A549 (cell line): ENCODE results near the gene SNRPA1. TPM values are rescaled to one million over a fixed set of nuclear protein-coding genes. Genes with fewer than 3 reads are reported as not detected.

ENCODE experiments used
- ATAC-seq, 2 experiments: fragments of 200-7000 bp in 1 of 2; fragments of >200 bp in 1 of 2; cut with Nextera tagmentation in 1 of 2; cut with Tn5 transposase in 1 of 2; 3 replicates each; pipeline versions ENCODE4 v1.8.0 to v1.9.1; 2018 to 2020; ENCODE audit warnings: mild to moderate bottlenecking in 1 of 2, moderate library complexity in 1 of 2
- CTCF ChIA-PET: fragments of 300-600 bp; sonication (Branson Sonifier 250); formaldehyde crosslinking; extraction: SDS; loops from one replicate; lab custom pipeline; 2021; ENCODE audit warnings: antibody characterized with exemption, inconsistent platforms; lab: Yijun Ruan, JAX
- POLR2A ChIA-PET: fragments of 350-600 bp; formaldehyde crosslinking; extraction: SDS; loops from one replicate; lab custom pipeline; 2021; ENCODE audit warnings: antibody characterized with exemption, inconsistent platforms; lab: Yijun Ruan, JAX
- DNase-seq, 2 experiments: peaks; one replicate each; pipeline versions ENCODE4 v3.0.0 to v3.0.0-alpha.2; 2011 to 2016; ENCODE audit warnings: low read depth in 1 of 2, low spot score in 1 of 2
- FAIRE-seq: peaks from 2 replicates; lab custom pipeline; 2011; peaks lifted over from hg19 to GRCh38; lab: Jason Lieb, UNC
- H3K27ac ChIP-seq, 2 experiments: fragments of >200 bp; sonication (Bioruptor Twin); formaldehyde crosslinking; 3 replicates each; pipeline ENCODE4 v1.5.1; 2016 to 2017
- H3K4me1 ChIP-seq: fragments of >200 bp; sonication (Bioruptor Twin); formaldehyde crosslinking; 3 replicates; pipeline ENCODE4 v1.6.1; 2016
- H3K4me2 ChIP-seq: fragments of >200 bp; sonication (Bioruptor Twin); formaldehyde crosslinking; 3 replicates; pipeline ENCODE4 v1.6.1; 2016
- H3K4me3 ChIP-seq: fragments of >200 bp; sonication (Bioruptor Twin); formaldehyde crosslinking; 3 replicates; pipeline ENCODE4 v1.5.1; 2016
- H3K9me3 ChIP-seq: fragments of >200 bp; sonication (Bioruptor Twin); formaldehyde crosslinking; 3 replicates; pipeline ENCODE4 v1.6.1; 2016
- EHMT2 ChIP-seq: fragments of 200-600 bp; sonication (generic); IDR thresholded peaks from 2 replicates; pipeline ENCODE4 v1.6.1; 2016; ENCODE audit warnings: antibody characterized with exemption, low read depth, mild to moderate bottlenecking, moderate library complexity
- ESRRA ChIP-seq: fragments of 150-350 bp; IDR thresholded peaks from 2 replicates; pipeline ENCODE4 v1.6.1; 2014; ENCODE audit warnings: mild to moderate bottlenecking, low read length, borderline replicate concordance
- FOSL2 ChIP-seq, 2 experiments: fragments of 450-650 bp in 1 of 2; fragments of >200 bp in 1 of 2; sonication (Bioruptor Twin) in 1 of 2; formaldehyde crosslinking; IDR thresholded peaks; 2 replicates each; pipeline versions ENCODE4 v1.5.0 to v1.6.1; 2016 to 2020; ENCODE audit warnings: mild to moderate bottlenecking in 1 of 2, moderate library complexity in 1 of 2
- HEYL ChIP-seq: fragments of 250-450 bp; sonication (Bioruptor Pico); IDR thresholded peaks from 2 replicates; pipeline ENCODE4 v1.8.0; 2021; ENCODE audit warnings: mild to moderate bottlenecking, moderate library complexity
- HMGXB4 ChIP-seq: fragments of 250-450 bp; sonication (Bioruptor Pico); IDR thresholded peaks from 2 replicates; pipeline ENCODE4 v1.5.0; 2021; ENCODE audit warnings: mild to moderate bottlenecking, moderate library complexity, borderline replicate concordance
- HOXA7 ChIP-seq: fragments of 250-450 bp; sonication (Bioruptor Pico); IDR thresholded peaks from 2 replicates; pipeline ENCODE4 v1.5.0; 2020; ENCODE audit warnings: mild to moderate bottlenecking, moderate library complexity
- JUNB ChIP-seq: fragments of >200 bp; sonication (Bioruptor Twin); formaldehyde crosslinking; IDR thresholded peaks from 2 replicates; pipeline ENCODE4 v1.6.1; 2016
- KDM1A ChIP-seq: fragments of 200-600 bp; sonication (generic); IDR thresholded peaks from 2 replicates; pipeline ENCODE4 v1.6.1; 2016; ENCODE audit warnings: low read depth, mild to moderate bottlenecking
- KDM5A ChIP-seq: fragments of 200-600 bp; sonication (generic); IDR thresholded peaks from 2 replicates; pipeline ENCODE4 v1.6.1; 2016; ENCODE audit warnings: antibody characterized with exemption, mild to moderate bottlenecking
- MYC ChIP-seq: IDR thresholded peaks from 2 replicates; pipeline ENCODE4 v1.6.1; 2012; ENCODE audit warnings: mild to moderate bottlenecking, inconsistent platforms, low read length, improper control_type of control experiment, borderline replicate concordance
- PHF8 ChIP-seq: fragments of 200-600 bp; sonication (generic); IDR thresholded peaks from 2 replicates; pipeline ENCODE4 v1.6.1; 2016; ENCODE audit warnings: low read depth, mild to moderate bottlenecking, antibody characterized with exemption, moderate library complexity, borderline replicate concordance
- POLR2AphosphoS2 ChIP-seq: conservative IDR thresholded peaks from 2 replicates; pipeline ENCODE4 v1.6.1; 2012; ENCODE audit warnings: low read length, improper control_type of control experiment, inconsistent platforms
- RAD21 ChIP-seq, 2 experiments: fragments of >200 bp in 1 of 2; sonication (Bioruptor Twin) in 1 of 2; formaldehyde crosslinking in 1 of 2; IDR thresholded peaks in 1 of 2; conservative IDR thresholded peaks in 1 of 2; 2 replicates in 1 of 2; 3 replicates in 1 of 2; pipeline ENCODE4 v1.6.1; 2012 to 2018; ENCODE audit warnings: inconsistent platforms in 1 of 2
- REST ChIP-seq: fragments of 200-600 bp; sonication (generic); IDR thresholded peaks from 2 replicates; pipeline ENCODE4 v1.6.1; 2016; ENCODE audit warnings: antibody characterized with exemption, mild to moderate bottlenecking, moderate library complexity
- RNF2 ChIP-seq: fragments of 200-600 bp; sonication (generic); IDR thresholded peaks from 2 replicates; pipeline ENCODE4 v1.6.1; 2016; ENCODE audit warnings: low read depth, mild to moderate bottlenecking, antibody characterized with exemption, moderate library complexity, borderline replicate concordance
- ZFP36 ChIP-seq: fragments of 450-650 bp; IDR thresholded peaks from 2 replicates; pipeline ENCODE4 v1.6.1; 2014; ENCODE audit warnings: borderline replicate concordance; ENCODE audit not compliant: partially characterized antibody
- ZNF302 ChIP-seq: fragments of 250-450 bp; sonication (Bioruptor Pico); IDR thresholded peaks from 2 replicates; pipeline ENCODE4 v1.9.0; 2021; ENCODE audit warnings: inconsistent platforms, mild to moderate bottlenecking, moderate library complexity
- WGBS: methylation state at CpG from one replicate; pipeline ENCODE4 v1.1.6; 2017; ENCODE audit errors: missing lambda C conversion rate; 5-methylcytosine and 5-hydroxymethylcytosine counted together
- polyA plus RNA-seq, 4 experiments: library from polyadenylated mRNA; depleted of rRNA in 3 of 4; stranded (reverse); fragments of >200 nt; fragmentation: RNase III in 1 of 4; extraction: RNeasy Plus Mini Kit Qiagen cat#74134 plus additional on column Dnase treatment in 1 of 4; gene quantifications; 2 replicates in 3 of 4; 3 replicates in 1 of 4; pipeline ENCODE4 v1.2.3, GENCODE V29; 2011 to 2017

Gene SNRPA1
- polyA plus RNA-seq, 2 of the 4 experiments (the other 2 are of a cell fraction): 140 to 177 TPM

- WGBS: 85% methylated on average over 21 of the region's 21 CpGs
- DNase-seq: no peak
- no peak overlapping the region for H3K27ac ChIP-seq
- no peak for ATAC-seq
- no peak overlapping the region for H3K4me2 ChIP-seq
- ChIA-PET CTCF (interaction anchor here (1.4 to 5.6 kb wide), 3 partner anchors 19 to 321 kb away, joined by 4 to 27 read pairs (median 5); no protein-coding TSS in a partner anchor), POLR2A (no interaction called here)
- no peak for FAIRE-seq
- no peaks in the 10 kb centered on the region for H3K4me1 ChIP-seq
- H3K9me3 ChIP-seq: no peaks in the 10 kb centered on the region
- no peak for TF ChIP-seq REST
- no peak for TF ChIP-seq EHMT2
- no peak for TF ChIP-seq ZFP36
- no peak for TF ChIP-seq HEYL (CRISPR knock-in tag)
- no peak for TF ChIP-seq POLR2AphosphoS2
- TF ChIP-seq RNF2: no peak
- TF ChIP-seq PHF8: no peak
- TF ChIP-seq ZNF302: no peak
- TF ChIP-seq HOXA7: no peak
- no peak for TF ChIP-seq KDM5A
- TF ChIP-seq JUNB: no peak
- no peak for TF ChIP-seq MYC
- no peak for TF ChIP-seq ESRRA
- TF ChIP-seq KDM1A: no peak
- TF ChIP-seq HMGXB4: no peak
- no peak for TF ChIP-seq RAD21 (conservative IDR thresholded peaks at IDR 0.05 in 1 of 2, IDR thresholded peaks at IDR 0.05 in 1 of 2)
- TF ChIP-seq FOSL2 (IDR thresholded peaks at IDR 0.05): no peak
- no peak for TF ChIP-seq FOSL2 (CRISPR knock-in tag; IDR thresholded peaks at IDR 0.05)
- no peak overlapping the region for H3K4me3 ChIP-seq
Measured at GRCh38 chr15:101320501-101321052, 25.5 kb upstream of the SNRPA1 start.

DNA sequence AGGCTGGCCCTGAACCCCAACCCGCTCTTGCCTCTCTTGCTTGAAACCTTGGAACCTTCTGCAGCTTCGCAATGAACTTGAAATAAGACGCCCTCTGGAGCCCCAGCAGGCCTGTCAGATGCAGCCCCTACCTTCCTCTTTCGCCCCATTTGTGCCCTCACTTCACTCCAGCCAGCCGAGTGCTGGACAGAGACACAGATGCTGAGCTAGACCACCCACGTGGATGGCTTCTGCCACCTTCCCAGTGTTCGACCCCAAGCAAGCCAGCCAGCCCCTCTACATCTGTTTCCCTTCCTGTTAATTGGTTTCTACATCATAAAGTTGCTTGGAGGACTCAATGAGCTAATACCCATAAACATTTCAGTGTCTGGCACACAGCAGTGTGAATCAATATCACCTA, 23.8 kb upstream of the SNRPA1 start:
- no peak overlapping the region for H3K27ac ChIP-seq
- H3K4me1 ChIP-seq: no peaks in the 10 kb centered on the region
- CTCF ChIA-PET: interaction anchor here (1.1 to 5.6 kb wide), 8 partner anchors 14 to 322 kb away, joined by 3 to 27 read pairs (median 4); no protein-coding TSS in a partner anchor
- no peak for DNase-seq
- WGBS: 62% methylated on average over 7 of the region's 7 CpGs
- POLR2A ChIA-PET: no interaction called here
- no peak overlapping the region for H3K4me2 ChIP-seq
- no peak for FAIRE-seq
- no peak for ATAC-seq
- TF ChIP-seq REST (peak; percentile 43; the same call in 1 of the 2 replicates), RAD21 (conservative IDR thresholded peaks at IDR 0.05 in 1 of 2, IDR thresholded peaks at IDR 0.05 in 1 of 2) (no peak)
- TF ChIP-seq, all 56 proteins: peak for 1
- no peak overlapping the region for H3K4me3 ChIP-seq
- H3K9me3 ChIP-seq: no peaks in the 10 kb centered on the region
